Superior temporal gyrus (tissue), 1 donor: Measurements from ENCODE around the gene TAC3.
"Not testable (repeated sequence)": the region's sequence is repeated elsewhere in the genome, so short reads cannot be mapped to it uniquely, and the experiment has no call there.

Source experiments
- DNase-seq: peaks from one replicate; pipeline ENCODE4 v3.0.0-alpha.2; 2016; ENCODE audit errors: extremely low spot score

The TAC3 gene

GRCh38 chr12:57004651-57005050 lies 11.7 kb downstream of the TAC3 start:
- DNase-seq: no peak

DNA sequence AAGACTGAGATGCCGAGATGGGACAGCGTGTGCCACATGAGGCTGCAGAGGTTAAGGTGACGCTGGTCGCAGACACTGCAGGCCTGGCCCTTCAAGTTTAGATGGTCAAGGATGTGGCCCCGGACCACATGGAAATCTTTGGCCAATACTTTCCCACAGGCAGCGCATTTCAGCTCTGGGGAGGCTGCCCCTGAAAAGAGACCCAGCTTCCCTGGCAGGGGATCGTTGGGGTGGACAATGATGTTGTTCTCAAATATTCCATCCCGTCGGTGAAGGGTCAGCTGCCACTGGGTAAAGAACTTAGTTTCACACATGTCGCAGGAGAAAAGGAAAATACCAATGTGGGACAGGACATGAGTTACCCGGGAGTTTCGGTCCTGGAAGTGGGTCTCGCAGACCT lies 12.9 kb downstream of the TAC3 start:
- DNase-seq: no peak

- no peak for DNase-seq
These were observed 14.9 kb downstream of the TAC3 start for GRCh38 chr12:57001448-57001906.

DNA sequence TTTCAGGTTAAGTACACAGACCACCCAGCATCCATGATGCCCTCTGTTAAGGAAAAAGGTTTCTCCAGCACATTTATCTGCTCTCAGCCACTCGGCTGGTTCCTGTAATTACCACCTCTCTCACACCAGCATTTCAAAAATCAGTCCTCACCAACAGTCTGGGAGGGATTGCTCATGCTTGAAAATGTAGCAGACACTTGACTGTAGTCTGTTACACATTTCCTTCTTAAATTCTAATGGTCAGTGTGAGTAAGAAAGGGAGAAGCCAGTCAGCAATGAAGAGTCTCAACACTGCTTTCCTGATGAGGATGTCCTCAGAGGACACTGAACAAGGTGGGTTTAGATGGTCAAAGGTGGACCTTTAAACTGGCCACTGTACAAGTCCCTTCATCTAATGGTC lies 15.9 kb downstream of the TAC3 start:
- no peak for DNase-seq

GRCh38 chr12:56999456-56999855 lies 16.9 kb downstream of the TAC3 start:
- DNase-seq: no peak

DNA sequence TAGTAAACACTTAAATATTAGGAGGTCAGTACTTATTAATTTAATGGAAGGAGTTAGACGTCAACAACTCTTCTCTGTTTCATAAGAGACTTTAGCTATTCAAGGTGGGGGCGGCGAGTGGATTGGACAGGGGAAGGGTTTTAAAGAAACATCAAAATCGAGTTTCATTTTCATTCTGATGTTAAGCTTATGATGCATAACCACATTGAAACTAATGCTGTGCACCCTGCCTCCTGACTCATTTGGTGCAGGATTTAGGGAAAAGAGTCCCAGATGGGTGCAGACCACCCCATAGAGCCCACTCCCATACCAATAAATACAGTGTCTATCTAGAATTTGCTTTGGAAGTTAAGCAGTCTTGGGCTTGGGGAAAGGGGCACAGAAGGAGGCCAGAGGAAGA lies 17.3 kb downstream of the TAC3 start:
- DNase-seq: no peak

DNA sequence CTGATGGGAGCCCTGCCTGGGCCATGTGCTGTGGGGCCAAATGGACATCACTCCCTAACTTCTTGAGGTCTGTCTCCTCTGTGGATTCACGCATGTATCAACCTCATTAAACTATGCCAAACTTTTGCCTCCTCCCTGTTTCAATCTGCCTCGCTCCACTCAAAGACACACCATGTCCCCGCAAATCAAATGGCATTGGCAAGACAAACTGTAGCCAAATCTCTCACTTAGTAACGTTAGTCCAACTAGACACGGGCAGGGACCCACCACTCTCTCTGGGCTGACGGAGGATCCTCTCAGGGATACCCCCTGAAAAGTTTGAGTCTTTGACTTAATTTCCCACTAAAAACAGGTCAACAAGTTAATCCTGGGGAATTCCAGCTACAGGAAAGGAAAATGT lies 18.0 kb downstream of the TAC3 start:
- no peak for DNase-seq

DNA sequence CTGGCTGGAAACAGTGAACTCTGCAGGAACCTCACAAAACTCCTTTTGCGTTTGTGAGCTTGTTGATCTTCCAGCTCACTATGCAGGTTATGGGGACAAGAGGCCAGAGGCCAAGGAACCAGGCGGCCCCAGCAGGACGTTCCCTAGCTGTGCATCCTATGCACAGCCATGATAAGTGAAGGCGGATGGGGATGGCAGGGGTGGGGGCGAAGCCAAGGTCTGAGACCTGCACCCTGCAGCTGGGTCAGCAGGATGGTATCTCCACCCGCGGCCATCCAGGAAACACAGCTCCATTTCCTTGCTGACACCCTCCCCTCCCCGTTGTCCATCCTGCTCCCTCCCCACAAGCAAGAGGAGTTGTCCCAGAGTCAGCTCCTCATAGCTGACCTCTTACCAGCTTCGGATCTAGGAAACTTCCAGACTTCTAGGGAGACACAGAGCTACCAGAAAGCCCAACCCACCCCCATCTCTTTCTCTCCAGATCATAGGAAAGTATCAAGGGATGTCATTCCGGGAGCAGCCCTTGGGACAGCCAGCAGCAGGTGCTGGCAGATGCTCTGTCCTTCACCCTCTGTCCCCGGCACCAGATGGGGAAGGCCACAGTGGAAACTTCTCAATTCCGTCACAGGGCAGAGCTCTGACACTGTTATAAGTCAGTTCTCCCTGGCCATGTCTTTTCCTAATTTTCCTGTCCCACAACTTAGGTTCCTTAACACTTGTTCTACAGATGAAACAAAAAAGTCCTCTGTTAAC lies 19.4 kb downstream of the TAC3 start:
- no peak for DNase-seq

- no peak for DNase-seq
These were observed 20.3 kb downstream of the TAC3 start for GRCh38 chr12:56995930-56996496.

- DNase-seq: no peak
These were observed 21.0 kb downstream of the TAC3 start for GRCh38 chr12:56995201-56995929.

GRCh38 chr12:56994231-56994746 lies 22.0 kb downstream of the TAC3 start:
- DNase-seq: no peak

GRCh38 chr12:56993346-56993745 lies 23.0 kb downstream of the TAC3 start:
- DNase-seq: no peak

DNA sequence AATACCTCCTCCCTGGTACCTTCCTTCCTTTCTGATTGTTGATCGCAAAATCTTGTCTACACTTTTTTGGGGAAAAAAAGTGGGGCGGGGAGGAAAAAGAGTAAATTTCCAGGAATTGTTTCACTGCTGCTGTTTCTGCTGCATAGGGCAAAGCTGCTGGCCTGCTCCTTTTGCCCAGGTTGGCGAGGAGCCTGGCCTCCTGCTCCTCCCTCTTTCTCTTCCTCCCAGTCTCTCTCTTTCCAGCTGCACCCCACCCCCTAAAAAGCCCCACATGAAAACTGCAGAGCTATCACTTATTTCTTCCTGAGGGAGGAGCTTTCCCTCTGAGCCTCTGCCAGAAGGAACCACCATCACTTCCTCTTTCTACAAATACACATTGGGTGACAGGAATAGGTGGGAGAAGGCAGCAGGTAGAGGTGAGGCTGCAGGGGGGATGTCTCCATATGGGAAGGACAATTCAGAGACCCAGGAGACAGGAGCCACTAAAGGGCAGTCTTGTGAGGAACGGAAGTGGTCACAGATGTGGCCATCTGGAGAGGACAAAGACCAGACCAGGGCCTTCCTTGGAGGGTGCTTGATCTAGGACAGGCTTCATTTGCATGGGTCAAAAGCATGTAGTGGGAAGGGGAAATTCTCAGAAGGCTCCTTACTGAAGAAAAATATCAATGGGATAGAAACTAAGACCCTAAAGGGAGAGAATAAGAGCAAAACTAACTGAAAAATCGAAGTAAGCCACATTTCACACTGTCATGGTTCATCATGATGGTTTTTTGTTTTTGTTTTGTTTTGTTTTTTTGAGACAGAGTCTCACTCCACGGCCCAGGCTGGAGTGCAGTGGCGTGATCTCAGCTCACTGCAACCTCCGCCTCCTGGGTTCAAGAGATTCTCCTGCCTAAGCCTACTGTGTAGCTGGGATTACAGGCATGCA lies 24.7 kb downstream of the TAC3 start:
- DNase-seq: no peak

DNA sequence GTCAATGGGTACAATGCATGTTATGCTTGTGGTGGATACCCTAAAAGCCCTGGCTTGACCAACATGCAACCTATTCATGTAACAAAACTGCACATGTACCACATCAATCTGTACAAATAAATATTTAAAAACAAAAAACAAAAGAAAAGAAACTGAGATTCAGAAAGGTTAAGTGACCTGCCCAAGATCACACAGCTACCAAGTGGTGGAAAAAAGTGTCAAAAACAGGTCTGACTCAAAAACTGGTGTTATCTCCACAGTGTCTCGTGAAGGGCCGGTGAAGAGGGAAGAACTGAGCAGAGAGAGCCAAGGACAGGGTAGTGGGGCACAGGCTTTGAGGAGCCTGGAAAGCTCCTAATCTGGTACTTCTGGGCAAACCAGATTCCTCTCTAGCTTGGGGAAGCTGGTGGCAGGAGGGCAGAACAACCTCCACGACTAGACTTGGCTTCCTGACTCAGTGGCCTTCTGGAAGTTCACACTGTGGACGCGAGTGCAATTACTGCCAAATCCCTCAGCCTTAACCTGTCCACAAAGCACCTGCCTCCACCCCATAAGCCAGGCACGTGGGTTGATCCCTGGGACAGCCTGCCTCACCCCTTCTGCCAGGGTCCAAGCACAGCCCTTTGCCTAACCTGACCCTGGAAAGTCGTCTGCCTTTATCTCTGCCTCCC lies 25.5 kb downstream of the TAC3 start:
- DNase-seq: no peak

- no peak for DNase-seq
These were observed 26.3 kb downstream of the TAC3 start for GRCh38 chr12:56989861-56990610.

DNA sequence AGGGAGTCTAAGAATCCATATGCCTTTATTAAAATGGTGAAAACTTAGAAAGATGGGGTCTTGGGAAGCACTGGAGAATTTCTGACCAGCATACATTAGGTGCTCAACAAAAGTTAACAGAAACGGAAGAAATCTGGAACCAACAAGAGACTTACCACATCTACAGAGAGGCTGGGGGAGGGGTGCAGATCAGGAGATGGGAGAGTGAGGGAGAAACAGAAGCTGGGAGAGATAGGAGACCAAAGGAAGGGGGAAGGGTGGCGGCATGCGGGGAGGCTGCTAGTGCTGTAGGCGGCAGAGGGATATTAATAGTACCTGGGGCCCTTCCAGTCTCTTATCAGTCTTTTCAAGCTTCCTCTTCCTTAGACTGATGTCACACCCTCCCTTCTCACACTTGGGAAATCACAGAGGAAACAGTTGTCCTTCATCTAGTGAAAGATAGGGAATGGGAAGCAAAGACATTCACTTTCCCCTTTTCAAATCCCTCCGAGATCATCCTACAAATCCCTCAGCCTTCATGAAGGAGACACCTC lies 28.1 kb downstream of the TAC3 start:
- no peak for DNase-seq

DNA sequence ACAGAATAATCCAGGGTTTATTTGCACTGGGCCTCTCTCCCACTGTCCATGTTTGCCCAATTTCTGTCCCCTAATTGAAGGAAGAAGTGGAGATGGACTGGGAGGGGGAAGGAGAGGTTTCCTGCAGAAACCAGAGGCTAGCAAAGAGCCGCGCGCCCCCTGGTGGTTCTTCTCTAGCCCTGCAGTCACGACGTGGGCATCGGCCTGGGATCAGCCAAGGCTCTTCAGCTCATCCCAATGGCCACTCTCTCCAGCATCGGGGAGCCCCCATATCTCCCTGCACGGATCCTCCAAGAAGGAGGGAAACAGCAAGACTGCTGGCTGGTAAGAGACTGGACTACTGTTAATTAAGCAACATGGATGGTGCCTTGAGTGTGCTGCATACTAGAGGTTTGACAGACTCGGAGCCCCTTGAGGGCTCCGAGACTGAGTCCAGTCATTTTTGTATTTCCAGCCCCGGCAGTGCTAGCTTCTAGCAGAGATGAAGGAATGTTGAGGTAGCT lies 28.7 kb downstream of the TAC3 start:
- DNase-seq: peak; percentile 92

DNA sequence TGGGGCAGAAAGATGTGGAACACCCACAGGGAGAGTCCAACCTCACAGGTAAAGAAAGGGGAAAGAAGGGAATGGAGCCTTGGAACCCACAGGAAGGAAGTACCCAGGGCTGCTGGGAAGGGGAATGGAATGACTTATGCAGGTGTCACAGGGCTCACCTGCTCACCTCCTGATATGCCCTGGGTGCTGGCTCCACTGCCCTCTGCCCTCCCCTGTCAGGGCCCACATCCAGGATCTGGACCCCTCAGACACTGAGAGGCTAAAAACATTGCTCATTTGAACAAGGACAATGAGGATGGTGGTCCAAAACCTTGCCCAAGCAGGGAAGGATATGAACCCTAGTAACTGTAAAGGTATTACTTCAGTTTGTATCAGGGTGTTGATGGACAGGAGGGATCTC lies 29.3 kb downstream of the TAC3 start:
- DNase-seq: no peak

DNA sequence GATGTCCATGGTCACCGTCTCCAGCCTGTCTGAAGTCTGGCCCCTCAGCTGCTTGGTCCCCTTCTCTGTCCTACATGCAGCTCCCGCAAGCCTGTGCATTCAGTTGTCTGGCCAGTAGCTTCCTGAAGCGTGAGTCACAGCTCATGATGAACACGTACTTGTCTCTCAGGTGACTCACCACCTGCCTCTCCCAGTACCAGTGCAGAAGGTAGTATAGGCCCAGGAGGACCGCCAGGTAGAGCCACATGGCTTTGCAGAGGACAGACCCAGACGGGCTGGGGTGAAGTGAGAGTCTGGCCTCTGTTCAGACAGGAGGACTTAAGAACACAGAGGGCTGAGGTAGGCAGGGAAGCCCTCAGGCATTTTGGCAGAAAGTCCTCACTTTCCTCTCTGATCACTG lies 30.6 kb downstream of the TAC3 start:
- not testable (repeated sequence) for DNase-seq

DNA sequence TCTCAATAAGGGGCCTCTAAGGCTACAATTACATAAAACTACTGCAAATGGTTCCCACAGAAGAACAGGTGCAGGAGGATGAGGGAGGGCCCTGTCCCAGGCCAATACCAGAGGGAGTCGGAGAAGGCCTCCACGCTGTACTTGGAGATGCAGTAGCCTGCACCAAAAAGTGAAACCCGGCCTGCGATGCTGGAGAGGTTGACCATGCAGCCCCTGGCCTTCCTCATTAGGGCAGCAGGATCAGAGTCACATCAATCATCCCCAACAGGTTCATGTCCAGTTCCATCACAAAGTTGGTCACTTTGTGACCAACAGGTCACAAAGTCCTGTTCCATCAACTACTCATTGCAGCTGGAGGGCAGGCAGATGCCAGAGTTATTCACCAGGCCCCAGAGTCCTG lies 32.9 kb downstream of the TAC3 start:
- no peak for DNase-seq
